Parathyroid adenoma (tissue), 2 donors: ENCODE measurements around the gene SLC12A7.

Experiments
- H2AFZ ChIP-seq: fragments of 300-600 bp; sonication (generic); one replicate; pipeline ENCODE4 v1.7.0; 2017; ENCODE audit warnings: antibody characterized with exemption, mild to moderate bottlenecking
- H3K27ac ChIP-seq: fragments of 300-600 bp; sonication (generic); one replicate; pipeline ENCODE4 v1.7.0; 2017
- H3K27me3 ChIP-seq: fragments of 300-600 bp; sonication (generic); one replicate; pipeline ENCODE4 v1.7.0; 2017; ENCODE audit warnings: low read length; ENCODE audit not compliant: control insufficient read depth, insufficient read depth
- H3K36me3 ChIP-seq: fragments of 300-600 bp; sonication (generic); one replicate; pipeline ENCODE4 v1.7.0; 2017; ENCODE audit warnings: low read length; ENCODE audit not compliant: control insufficient read depth, insufficient read depth
- H3K4me1 ChIP-seq: fragments of 300-600 bp; sonication (generic); one replicate; pipeline ENCODE4 v1.7.0; 2017; ENCODE audit warnings: control low read depth
- H3K4me2 ChIP-seq: fragments of 300-600 bp; sonication (generic); one replicate; pipeline ENCODE4 v1.7.0; 2017; ENCODE audit warnings: low read length
- H3K4me3 ChIP-seq: fragments of 300-600 bp; sonication (generic); one replicate; pipeline ENCODE4 v1.7.0; 2017; ENCODE audit warnings: low read depth, low read length
- H3K79me2 ChIP-seq: fragments of 300-600 bp; sonication (generic); one replicate; pipeline ENCODE4 v1.7.0; 2017; ENCODE audit warnings: control low read depth
- H3K9ac ChIP-seq: fragments of 300-600 bp; sonication (generic); one replicate; pipeline ENCODE4 v1.7.0; 2017; ENCODE audit warnings: mild to moderate bottlenecking
- H3K9me3 ChIP-seq: fragments of 300-600 bp; sonication (generic); one replicate; pipeline ENCODE4 v1.7.0; 2017; ENCODE audit warnings: low read length; ENCODE audit not compliant: control insufficient read depth
- CTCF ChIP-seq: fragments of 300-600 bp; sonication (generic); IDR thresholded peaks from one replicate; pipeline ENCODE4 v1.7.0; 2017; ENCODE audit warnings: antibody characterized with exemption, mild to moderate bottlenecking
- donor health status: primary hyperparathyroidism.

SLC12A7 gene

GRCh38 chr5:1107167-1108022, 4.5 kb downstream of the SLC12A7 start:
- H3K4me1 ChIP-seq: peaks cover 14% of the 10 kb centered on the region
- no peaks in the 10 kb centered on the region for H3K36me3 ChIP-seq
- H3K9ac ChIP-seq: no peak overlapping the region
- H3K9me3 ChIP-seq: no peaks in the 10 kb centered on the region
- TF ChIP-seq CTCF: no peak
- H2AFZ ChIP-seq: no peak overlapping the region
- peaks cover 12% of the 10 kb centered on the region for H3K79me2 ChIP-seq
- no peaks in the 10 kb centered on the region for H3K27me3 ChIP-seq
- H3K27ac ChIP-seq: no peak overlapping the region
- no peak overlapping the region for H3K4me2 ChIP-seq
- H3K4me3 ChIP-seq: no peak overlapping the region

DNA sequence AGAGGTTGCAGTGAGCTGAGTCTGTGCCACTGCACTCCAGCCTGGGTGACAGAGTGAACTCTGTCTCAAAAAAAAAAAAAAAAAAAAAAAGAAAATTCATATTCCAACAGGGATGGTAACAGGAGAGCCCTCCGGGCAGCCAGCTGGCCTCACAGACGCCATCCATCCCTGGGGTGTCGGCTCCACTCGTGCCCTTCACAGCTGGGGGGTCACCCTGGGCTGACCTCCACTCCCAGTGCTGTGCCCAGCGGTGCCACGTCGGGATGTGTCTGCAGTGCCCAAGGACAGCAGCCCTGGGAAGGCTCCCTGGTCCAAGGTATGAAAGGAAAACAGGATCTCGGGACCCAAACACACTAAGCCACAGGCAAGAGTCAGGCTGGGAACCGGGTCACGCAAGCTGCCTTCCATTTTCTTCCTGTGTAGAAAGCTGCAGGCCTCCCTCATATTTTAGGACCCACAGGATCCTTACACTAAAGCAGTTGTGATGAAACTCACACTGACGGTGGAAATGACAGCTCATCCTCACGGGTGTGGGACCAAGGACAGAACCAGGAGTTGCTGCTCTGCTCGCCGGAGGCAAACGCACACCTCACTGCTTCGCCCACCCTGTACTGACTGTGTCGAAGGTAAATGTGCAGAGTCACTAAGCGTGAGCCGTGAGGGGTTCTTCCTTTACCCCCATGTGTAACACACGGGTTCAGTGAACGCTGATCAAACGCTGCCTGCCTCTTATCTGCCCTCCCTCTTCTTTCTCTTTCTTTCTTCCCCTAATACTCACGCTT, 5.3 kb downstream of the SLC12A7 start:
- Histone ChIP-seq H3K27ac (no peak overlapping the region), H3K9me3 (no peaks in the 10 kb centered on the region), H3K9ac (no peak overlapping the region), H3K79me2 (peaks cover 14% of the 10 kb centered on the region), H2AFZ (no peak overlapping the region), H3K4me1 (peaks cover 14% of the 10 kb centered on the region), H3K36me3 (no peaks in the 10 kb centered on the region), H3K4me3 (no peak overlapping the region), H3K27me3 (no peaks in the 10 kb centered on the region), H3K4me2 (no peak overlapping the region)
- no peak for TF ChIP-seq CTCF

DNA sequence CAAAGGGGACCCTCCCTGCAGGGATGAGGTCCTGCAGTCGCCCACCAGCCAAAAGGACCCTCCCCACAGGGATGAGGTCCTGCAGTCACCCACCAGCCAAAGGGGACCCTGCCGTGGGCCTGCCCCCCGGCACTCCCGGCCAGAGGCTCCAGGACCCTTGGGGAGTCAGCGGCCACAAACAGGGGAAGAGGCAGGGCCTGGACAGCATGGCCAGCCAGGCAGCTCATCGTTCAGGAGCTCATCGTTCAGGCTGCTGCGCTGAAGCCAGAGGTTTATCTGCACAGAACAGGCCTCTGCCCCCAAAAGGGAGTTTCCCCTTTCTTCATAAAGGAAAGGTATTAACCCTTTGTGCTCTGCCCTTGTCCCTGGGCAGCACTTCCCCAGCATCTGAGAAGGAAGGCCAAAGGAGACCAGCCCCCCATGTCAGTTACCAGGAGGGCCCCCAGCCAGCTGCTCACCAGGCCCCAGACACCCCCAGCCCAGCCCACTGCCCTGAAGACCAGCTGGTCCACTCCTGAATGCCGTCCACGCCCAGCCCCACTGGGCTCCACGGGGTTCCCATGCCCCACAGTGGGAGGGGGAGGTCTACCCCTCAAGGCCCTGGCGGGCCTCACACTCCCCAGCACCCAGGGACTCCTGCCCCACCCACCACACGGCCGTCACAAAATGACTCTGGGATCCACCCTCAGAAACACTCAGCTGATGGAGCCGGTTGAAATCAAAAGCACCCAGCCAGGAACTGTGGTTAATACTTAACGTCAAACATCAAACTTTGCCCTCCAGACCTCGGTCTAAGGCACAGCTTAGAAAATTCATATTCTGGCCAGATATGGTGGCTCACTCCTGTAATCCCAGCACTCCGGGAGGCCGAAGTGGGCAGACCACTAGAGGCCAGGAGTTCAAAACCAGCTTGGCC, 6.3 kb downstream of the SLC12A7 start:
- Histone ChIP-seq H3K27ac (no peak overlapping the region), H3K79me2 (peaks cover 17% of the 10 kb centered on the region), H3K4me3 (no peak overlapping the region), H3K4me2 (no peak overlapping the region), H3K9ac (no peak overlapping the region), H2AFZ (no peak overlapping the region), H3K4me1 (peaks cover 14% of the 10 kb centered on the region), H3K36me3 (no peaks in the 10 kb centered on the region), H3K9me3 (no peaks in the 10 kb centered on the region), H3K27me3 (no peaks in the 10 kb centered on the region)
- no peak for TF ChIP-seq CTCF

- Histone ChIP-seq H3K4me2 (no peak overlapping the region), H3K9me3 (no peaks in the 10 kb centered on the region), H3K4me3 (no peak overlapping the region), H2AFZ (no peak overlapping the region), H3K79me2 (peaks cover 16% of the 10 kb centered on the region), H3K9ac (no peak overlapping the region), H3K36me3 (no peaks in the 10 kb centered on the region), H3K4me1 (peaks cover 14% of the 10 kb centered on the region), H3K27ac (peak overlapping the region; percentile 62), H3K27me3 (no peaks in the 10 kb centered on the region)
- no peak for TF ChIP-seq CTCF
Measured at GRCh38 chr5:1104327-1105006, 7.4 kb downstream of the SLC12A7 start.
